PC-9 (cell line): ENCODE data around the gene PPCDC. TPM values are rescaled to one million over a fixed set of nuclear protein-coding genes. Genes with fewer than 3 reads are reported as not detected.

Experiments
- BruUV-seq: library from RNA; stranded (reverse); fragments of 400-500 nt; replicated peaks from 2 replicates; lab custom pipeline; 2021; lab: Mats Ljungman, UMichigan
- CTCF ChIA-PET: fragments of 300-600 bp; sonication (Branson Sonifier 250); formaldehyde crosslinking; loops from one replicate; lab custom pipeline; 2022; ENCODE audit warnings: antibody characterized with exemption; lab: Charles Lee
- POLR2A ChIA-PET: fragments of 300-600 bp; sonication (Branson Sonifier 250); formaldehyde crosslinking; loops from one replicate; lab custom pipeline; 2022; ENCODE audit warnings: antibody characterized with exemption; ENCODE audit not compliant: unreplicated experiment; lab: Charles Lee
- DNase-seq, 2 experiments: peaks; one replicate each; pipeline versions ENCODE4 v3.0.0 to v3.0.0-alpha.2; 2015 to 2022; ENCODE audit warnings: mixed read lengths in 1 of 2
- H2AFZ ChIP-seq: fragments of 200-600 bp; sonication (generic); 2 replicates; pipeline ENCODE4 v1.8.1; 2017; ENCODE audit warnings: antibody characterized with exemption
- H3F3A ChIP-seq: fragments of 200-600 bp; sonication (generic); 2 replicates; pipeline ENCODE4 v1.8.1; 2017; ENCODE audit warnings: antibody characterized with exemption, mild to moderate bottlenecking, low read depth; ENCODE audit not compliant: insufficient read depth
- H3K27ac ChIP-seq: fragments of 200-600 bp; sonication (generic); 2 replicates; pipeline ENCODE4 v1.6.1; 2016; ENCODE audit warnings: mixed run types
- H3K27me3 ChIP-seq: fragments of 200-600 bp; sonication (generic); 2 replicates; pipeline ENCODE4 v1.6.1; 2016; ENCODE audit warnings: low read depth, mixed run types; ENCODE audit not compliant: insufficient read depth
- H3K36me3 ChIP-seq: fragments of 200-600 bp; sonication (generic); 2 replicates; pipeline ENCODE4 v1.6.1; 2016; ENCODE audit warnings: low read depth, mixed run types
- H3K4me1 ChIP-seq: fragments of 200-600 bp; sonication (generic); replicated peaks from 2 replicates; pipeline ENCODE4 v1.6.1; 2016; ENCODE audit warnings: mixed run types; ENCODE audit not compliant: insufficient read depth
- H3K4me2 ChIP-seq: fragments of 200-600 bp; sonication (generic); 2 replicates; pipeline ENCODE4 v1.6.1; 2017; ENCODE audit warnings: mixed run types
- H3K4me3 ChIP-seq: fragments of 200-600 bp; sonication (generic); 2 replicates; pipeline ENCODE4 v1.6.1; 2016; ENCODE audit warnings: mixed run types
- H3K79me2 ChIP-seq: fragments of 200-600 bp; sonication (generic); 2 replicates; pipeline ENCODE4 v1.6.1; 2017; ENCODE audit warnings: low read depth, mixed run types
- H3K9me2 ChIP-seq: fragments of 200-600 bp; sonication (generic); 2 replicates; pipeline ENCODE4 v1.8.1; 2017; ENCODE audit warnings: mild to moderate bottlenecking; ENCODE audit not compliant: insufficient read depth
- H3K9me3 ChIP-seq: fragments of 200-600 bp; sonication (generic); 2 replicates; pipeline ENCODE4 v1.8.1; 2016; ENCODE audit warnings: low read depth; ENCODE audit not compliant: insufficient read depth
- H4K20me1 ChIP-seq: fragments of 200-600 bp; sonication (generic); 2 replicates; pipeline ENCODE4 v1.8.1; 2017; ENCODE audit not compliant: insufficient read depth
- CTCF ChIP-seq: fragments of 200-600 bp; sonication (generic); conservative IDR thresholded peaks from 2 replicates; pipeline ENCODE4 v1.6.1; 2017; ENCODE audit warnings: mixed run types, antibody characterized with exemption, mild to moderate bottlenecking, moderate library complexity
- EZH2 ChIP-seq: fragments of 200-600 bp; sonication (generic); IDR thresholded peaks from 2 replicates; pipeline ENCODE4 v1.8.0; 2017; ENCODE audit warnings: antibody characterized with exemption, low read depth
- intact Hi-C: fragments of 100-400 bp; cut with micrococcal nuclease; formaldehyde crosslinking; loops from one replicate; pipeline ENCODE4 v1.10.0; 2022; ENCODE audit not compliant: unreplicated experiment
- total RNA-seq: library from RNA; stranded (reverse); gene quantifications from 2 replicates; pipeline ENCODE4 v1.2.3, GENCODE V29; 2021

The PPCDC gene
- total RNA-seq, 1 experiment from 2014 or later: 24.4 TPM

- H3K27ac ChIP-seq: no peak overlapping the region
- ChIA-PET CTCF (no interaction called here), POLR2A (interaction anchor here (0.6 kb wide), 1 partner anchor 136 kb away, joined by 3 read pairs; no protein-coding TSS in a partner anchor)
- no peaks in the 10 kb centered on the region for H4K20me1 ChIP-seq
- H3K4me1 ChIP-seq: peaks cover 42% of the 10 kb centered on the region
- no peak overlapping the region for H2AFZ ChIP-seq
- H3K36me3 ChIP-seq: no peaks in the 10 kb centered on the region
- no peak overlapping the region for H3K4me2 ChIP-seq
- TF ChIP-seq EZH2: no peak
- no peak for TF ChIP-seq CTCF
- no peaks in the 10 kb centered on the region for H3K27me3 ChIP-seq
- peaks cover 43% of the 10 kb centered on the region for H3F3A ChIP-seq
- H3K9me2 ChIP-seq: no peaks in the 10 kb centered on the region
- BruUV-seq: no TSS peak
- no peaks in the 10 kb centered on the region for H3K79me2 ChIP-seq
- intact Hi-C loops: no loop called here
- no peaks in the 10 kb centered on the region for H3K9me3 ChIP-seq
- H3K4me3 ChIP-seq: no peak overlapping the region
- DNase-seq: no peak
These were observed 39.9 kb downstream of the PPCDC start for GRCh38 chr15:75063338-75063737.

GRCh38 chr15:75063889-75064288 lies 40.5 kb downstream of the PPCDC start:
- H3K79me2 ChIP-seq: no peaks in the 10 kb centered on the region
- H3K36me3 ChIP-seq: no peaks in the 10 kb centered on the region
- H3K4me2 ChIP-seq: no peak overlapping the region
- H3F3A ChIP-seq: peaks cover 37% of the 10 kb centered on the region
- ChIA-PET CTCF (no interaction called here), POLR2A (no interaction called here)
- H3K27me3 ChIP-seq: no peaks in the 10 kb centered on the region
- H3K9me2 ChIP-seq: no peaks in the 10 kb centered on the region
- peaks cover 38% of the 10 kb centered on the region for H3K4me1 ChIP-seq
- no peak overlapping the region for H3K27ac ChIP-seq
- no peak for DNase-seq
- no peak for TF ChIP-seq CTCF
- no peak for TF ChIP-seq EZH2
- H3K4me3 ChIP-seq: no peak overlapping the region
- no peaks in the 10 kb centered on the region for H3K9me3 ChIP-seq
- no TSS peak for BruUV-seq
- intact Hi-C loops: no loop called here
- H4K20me1 ChIP-seq: no peaks in the 10 kb centered on the region
- H2AFZ ChIP-seq: no peak overlapping the region

GRCh38 chr15:75064846-75065245 lies 41.5 kb downstream of the PPCDC start:
- H2AFZ ChIP-seq: no peak overlapping the region
- ChIA-PET CTCF (no interaction called here), POLR2A (no interaction called here)
- intact Hi-C loops: no loop called here
- peaks cover 38% of the 10 kb centered on the region for H3K4me1 ChIP-seq
- no peaks in the 10 kb centered on the region for H4K20me1 ChIP-seq
- H3K9me2 ChIP-seq: no peaks in the 10 kb centered on the region
- H3K27ac ChIP-seq: peak overlapping the region; percentile 86
- peaks cover 37% of the 10 kb centered on the region for H3F3A ChIP-seq
- no peaks in the 10 kb centered on the region for H3K9me3 ChIP-seq
- no peaks in the 10 kb centered on the region for H3K79me2 ChIP-seq
- no peak overlapping the region for H3K4me3 ChIP-seq
- DNase-seq: no peak
- H3K4me2 ChIP-seq: peak overlapping the region; percentile 70; the same call in 1 of the 2 replicates
- no peak for TF ChIP-seq EZH2
- no peaks in the 10 kb centered on the region for H3K36me3 ChIP-seq
- no peaks in the 10 kb centered on the region for H3K27me3 ChIP-seq
- no TSS peak for BruUV-seq

- intact Hi-C loops: no loop called here
- Histone ChIP-seq H3K27ac (peak overlapping the region; percentile 86), H4K20me1 (no peaks in the 10 kb centered on the region), H3K9me3 (no peaks in the 10 kb centered on the region), H3K36me3 (no peaks in the 10 kb centered on the region), H3K9me2 (no peaks in the 10 kb centered on the region), H3K79me2 (no peaks in the 10 kb centered on the region), H3F3A (peaks cover 37% of the 10 kb centered on the region), H3K27me3 (no peaks in the 10 kb centered on the region), H3K4me2 (peak overlapping the region; percentile 70), H2AFZ (no peak overlapping the region), H3K4me3 (no peak overlapping the region), H3K4me1 (peaks cover 38% of the 10 kb centered on the region)
- ChIA-PET CTCF (no interaction called here), POLR2A (interaction anchor here (0.6 to 0.8 kb wide), 2 partner anchors 40 to 127 kb away, joined by 3 to 4 read pairs; no protein-coding TSS in a partner anchor)
- BruUV-seq: no TSS peak
- DNase-seq: peak in 1 of 2 experiments; percentile 51
- TF ChIP-seq EZH2 (no peak), CTCF (no peak)
These were observed 42.1 kb downstream of the PPCDC start for GRCh38 chr15:75065467-75065850.
